ENCODE measurements around the gene CCNQ. TPM values are rescaled to one million over a fixed set of nuclear protein-coding genes. Genes with fewer than 3 reads are reported as not detected.

CCNQ gene
- total RNA-seq, 1 donor, result 29.3 TPM

- peaks cover 13% of the 10 kb centered on the region for H3K27me3 ChIP-seq (ENCODE audit: insufficient read depth, low read length)
- no peak overlapping the region for H3K27ac ChIP-seq (ENCODE audit: low read depth, low read length)
- no peak overlapping the region for H3K4me3 ChIP-seq (ENCODE audit: insufficient read depth, low read length)
- no peaks in the 10 kb centered on the region for H3K4me1 ChIP-seq (ENCODE audit: insufficient read depth, low read length)
- H2AFZ ChIP-seq (ENCODE audit: low read length), result no peak overlapping the region
- no peaks in the 10 kb centered on the region for H3K9me3 ChIP-seq (ENCODE audit: low read depth, low read length)
- H3K4me2 ChIP-seq (ENCODE audit: insufficient read depth, low read length), result no peak overlapping the region
- no peaks in the 10 kb centered on the region for H4K20me1 ChIP-seq (ENCODE audit: insufficient read depth, low read length)
- H3K79me2 ChIP-seq (ENCODE audit: insufficient read depth, low read length), result peaks cover 4% of the 10 kb centered on the region
- TF ChIP-seq CTCF (IDR thresholded peaks at IDR 0.05; ENCODE audit: extremely low read depth, low read depth, low read length), result no peak
- peak; percentile 74 for DNase-seq (ENCODE audit: insufficient read length, low spot score, missing footprints)
- H3K36me3 ChIP-seq (ENCODE audit: insufficient read depth, low read length), result no peaks in the 10 kb centered on the region
Measured at GRCh38 chrX:153603131-153603656, 4.3 kb upstream of the CCNQ start.

GRCh38 chrX:153602601-153603000, 3.7 kb upstream of the CCNQ start:
- TF ChIP-seq CTCF (IDR thresholded peaks at IDR 0.05; ENCODE audit: extremely low read depth, low read depth, low read length), result no peak
- no peak for DNase-seq (ENCODE audit: insufficient read length, low spot score, missing footprints)
- H3K4me1 ChIP-seq (ENCODE audit: insufficient read depth, low read length), result no peaks in the 10 kb centered on the region
- no peaks in the 10 kb centered on the region for H4K20me1 ChIP-seq (ENCODE audit: insufficient read depth, low read length)
- no peak overlapping the region for H2AFZ ChIP-seq (ENCODE audit: low read length)
- H3K36me3 ChIP-seq (ENCODE audit: insufficient read depth, low read length), result no peaks in the 10 kb centered on the region
- no peak overlapping the region for H3K27ac ChIP-seq (ENCODE audit: low read depth, low read length)
- no peak overlapping the region for H3K4me2 ChIP-seq (ENCODE audit: insufficient read depth, low read length)
- H3K9me3 ChIP-seq (ENCODE audit: low read depth, low read length), result no peaks in the 10 kb centered on the region
- no peak overlapping the region for H3K4me3 ChIP-seq (ENCODE audit: insufficient read depth, low read length)
- H3K27me3 ChIP-seq (ENCODE audit: insufficient read depth, low read length), result peaks cover 13% of the 10 kb centered on the region
- H3K79me2 ChIP-seq (ENCODE audit: insufficient read depth, low read length), result peaks cover 9% of the 10 kb centered on the region

DNA sequence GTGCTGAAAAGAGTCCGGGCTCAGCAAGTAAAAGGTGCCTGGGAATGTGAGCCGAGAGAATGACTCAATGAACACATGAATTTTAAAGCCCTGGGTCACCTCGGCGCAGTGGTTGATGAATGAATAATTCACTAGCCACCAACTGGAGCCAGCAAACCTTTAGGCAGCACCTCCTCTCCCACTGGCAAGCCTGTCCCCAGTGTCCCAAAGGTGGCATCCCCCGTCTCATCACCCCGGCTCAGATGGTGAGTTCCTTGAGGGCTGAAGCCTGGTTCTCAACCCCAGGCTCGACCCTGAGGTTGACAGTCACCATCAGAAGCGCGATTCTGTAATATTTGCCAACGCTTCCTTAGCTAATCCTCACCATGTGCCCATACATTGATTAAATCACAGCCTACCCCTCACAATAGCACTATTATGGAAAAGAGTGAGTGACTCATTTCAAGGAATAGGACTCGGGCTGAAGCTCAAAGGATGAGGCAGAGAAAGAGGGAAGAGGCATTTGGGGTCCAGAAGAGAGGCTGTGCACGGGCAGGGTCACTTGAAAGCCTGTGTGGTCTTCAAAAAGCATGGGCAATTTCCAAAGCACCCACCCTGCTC, 2.7 kb upstream of the CCNQ start:
- H3K4me2 ChIP-seq (ENCODE audit: insufficient read depth, low read length), result no peak overlapping the region
- peaks cover 11% of the 10 kb centered on the region for H3K27me3 ChIP-seq (ENCODE audit: insufficient read depth, low read length)
- peak; percentile 63 for DNase-seq (ENCODE audit: insufficient read length, low spot score, missing footprints)
- H3K36me3 ChIP-seq (ENCODE audit: insufficient read depth, low read length), result no peaks in the 10 kb centered on the region
- H3K4me3 ChIP-seq (ENCODE audit: insufficient read depth, low read length), result no peak overlapping the region
- no peak overlapping the region for H3K27ac ChIP-seq (ENCODE audit: low read depth, low read length)
- peaks cover 9% of the 10 kb centered on the region for H4K20me1 ChIP-seq (ENCODE audit: insufficient read depth, low read length)
- peaks cover 15% of the 10 kb centered on the region for H3K79me2 ChIP-seq (ENCODE audit: insufficient read depth, low read length)
- H3K9me3 ChIP-seq (ENCODE audit: low read depth, low read length), result no peaks in the 10 kb centered on the region
- TF ChIP-seq CTCF (IDR thresholded peaks at IDR 0.05; ENCODE audit: extremely low read depth, low read depth, low read length), result no peak
- H3K4me1 ChIP-seq (ENCODE audit: insufficient read depth, low read length), result no peaks in the 10 kb centered on the region
- H2AFZ ChIP-seq (ENCODE audit: low read length), result no peak overlapping the region

DNA sequence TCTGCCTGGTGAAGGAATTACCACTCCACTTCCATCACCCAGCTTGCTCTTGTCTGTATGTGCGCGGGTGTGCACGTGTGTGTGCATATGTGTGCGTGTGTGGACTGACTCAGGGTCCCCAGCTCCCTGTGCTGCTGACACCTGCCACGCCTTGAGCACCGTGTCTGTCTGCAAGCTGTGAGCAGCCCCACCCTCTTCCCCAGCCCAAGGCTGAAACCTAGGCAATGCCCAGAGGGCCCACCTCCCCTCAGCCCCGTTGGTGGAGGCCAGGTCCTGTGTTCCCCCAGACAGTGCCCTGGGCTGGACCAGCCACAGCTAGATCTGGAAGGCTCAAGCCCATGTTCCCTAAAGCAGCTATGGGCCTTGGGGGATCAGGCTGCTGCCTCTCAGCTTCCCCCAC, 2.0 kb upstream of the CCNQ start:
- Histone ChIP-seq H3K4me2 (ENCODE audit: insufficient read depth, low read length) (no peak overlapping the region), H3K4me3 (ENCODE audit: insufficient read depth, low read length) (no peak overlapping the region), H2AFZ (ENCODE audit: low read length) (no peak overlapping the region), H3K27me3 (ENCODE audit: insufficient read depth, low read length) (peaks cover 4% of the 10 kb centered on the region), H3K79me2 (ENCODE audit: insufficient read depth, low read length) (peaks cover 22% of the 10 kb centered on the region), H3K36me3 (ENCODE audit: insufficient read depth, low read length) (no peaks in the 10 kb centered on the region), H3K9me3 (ENCODE audit: low read depth, low read length) (no peaks in the 10 kb centered on the region), H4K20me1 (ENCODE audit: insufficient read depth, low read length) (peaks cover 12% of the 10 kb centered on the region), H3K4me1 (ENCODE audit: insufficient read depth, low read length) (no peaks in the 10 kb centered on the region), H3K27ac (ENCODE audit: low read depth, low read length) (no peak overlapping the region)
- no peak for TF ChIP-seq CTCF (IDR thresholded peaks at IDR 0.05; ENCODE audit: extremely low read depth, low read depth, low read length)
- peak; percentile 58 for DNase-seq (ENCODE audit: insufficient read length, low spot score, missing footprints)
